IPS-18a (cell line): ENCODE data around the gene C20orf96.
A peak's percentile ranks its signal among the peaks of the same experiment; 100 is the strongest.
"Not testable (repeated sequence)": the region's sequence is repeated elsewhere in the genome, so short reads cannot be mapped to it uniquely, and the experiment has no call there.

Experiments used
- H3K27ac ChIP-seq: one replicate; pipeline ENCODE4 v1.5.1; 2013; ENCODE audit warnings: low read length
- H3K27me3 ChIP-seq: one replicate; pipeline ENCODE4 v1.6.1; 2013; ENCODE audit warnings: mild to moderate bottlenecking, low read length; ENCODE audit not compliant: control insufficient read depth, insufficient read depth
- H3K36me3 ChIP-seq: one replicate; pipeline ENCODE4 v1.6.1; 2013; ENCODE audit warnings: low read depth, low read length; ENCODE audit not compliant: control insufficient read depth
- H3K4me1 ChIP-seq: one replicate; pipeline ENCODE4 v1.6.1; 2013; ENCODE audit warnings: low read depth, low read length; ENCODE audit not compliant: control insufficient read depth
- H3K4me3 ChIP-seq: one replicate; pipeline ENCODE4 v1.5.1; 2013; ENCODE audit warnings: low read length
- H3K9ac ChIP-seq: one replicate; pipeline ENCODE4 v1.6.1; 2013; ENCODE audit warnings: mild to moderate bottlenecking, low read length, moderate library complexity
- H3K9me3 ChIP-seq: one replicate; pipeline ENCODE4 v1.6.1; 2013; ENCODE audit warnings: low read depth, low read length; ENCODE audit not compliant: control insufficient read depth

Gene C20orf96

GRCh38 chr20:290084-290831 lies at the start of gene C20orf96:
C20orf96 (minus strand) TSS chr20:290750; CDS start chr20:290610, 140 bp downstream.
- H3K9ac ChIP-seq = peak within 1 kb of the TSS; percentile 87
- no peaks in the 10 kb centered on the region for H3K9me3 ChIP-seq
- peaks cover 10% of the 10 kb centered on the region for H3K4me1 ChIP-seq
- peak within 1 kb of the TSS; percentile 96 for H3K4me3 ChIP-seq
- peaks cover 18% of the 10 kb centered on the region for H3K27me3 ChIP-seq
- H3K27ac ChIP-seq = peak within 1 kb of the TSS; percentile 59
- H3K36me3 ChIP-seq = no peaks in the 10 kb centered on the region

- H3K9ac ChIP-seq, H3K27ac ChIP-seq, H3K4me1 ChIP-seq, H3K9me3 ChIP-seq, H3K4me3 ChIP-seq, H3K36me3 ChIP-seq, H3K27me3 ChIP-seq: not testable (repeated sequence)
These were observed 45.5 kb upstream of the C20orf96 start for GRCh38 chr20:336040-336439.

DNA sequence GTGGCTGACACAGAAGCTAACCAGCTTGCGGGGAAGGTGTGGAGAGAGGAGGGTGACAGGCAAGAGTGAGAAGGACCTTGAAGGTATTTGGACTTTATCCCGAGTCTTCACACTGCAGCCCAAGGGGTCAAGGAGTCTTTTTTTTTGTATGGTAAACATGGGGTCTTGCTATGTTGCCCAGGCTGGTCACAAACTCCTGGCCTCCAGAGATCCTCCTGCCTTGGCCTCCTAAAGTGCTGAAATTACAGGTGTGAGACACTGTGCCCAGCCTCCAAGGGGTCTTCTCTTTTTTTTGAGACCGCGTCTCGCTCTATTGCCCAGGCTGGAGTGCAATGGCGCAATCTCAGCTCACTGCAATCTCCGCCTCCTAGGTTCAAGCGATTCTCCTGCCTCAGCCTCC lies 44.0 kb upstream of the C20orf96 start:
- Histone ChIP-seq H3K27me3 (no peaks in the 10 kb centered on the region), H3K9me3 (no peaks in the 10 kb centered on the region), H3K36me3 (no peaks in the 10 kb centered on the region), H3K9ac (no peak overlapping the region), H3K27ac (no peak overlapping the region), H3K4me1 (peaks cover 9% of the 10 kb centered on the region), H3K4me3 (no peak overlapping the region)

DNA sequence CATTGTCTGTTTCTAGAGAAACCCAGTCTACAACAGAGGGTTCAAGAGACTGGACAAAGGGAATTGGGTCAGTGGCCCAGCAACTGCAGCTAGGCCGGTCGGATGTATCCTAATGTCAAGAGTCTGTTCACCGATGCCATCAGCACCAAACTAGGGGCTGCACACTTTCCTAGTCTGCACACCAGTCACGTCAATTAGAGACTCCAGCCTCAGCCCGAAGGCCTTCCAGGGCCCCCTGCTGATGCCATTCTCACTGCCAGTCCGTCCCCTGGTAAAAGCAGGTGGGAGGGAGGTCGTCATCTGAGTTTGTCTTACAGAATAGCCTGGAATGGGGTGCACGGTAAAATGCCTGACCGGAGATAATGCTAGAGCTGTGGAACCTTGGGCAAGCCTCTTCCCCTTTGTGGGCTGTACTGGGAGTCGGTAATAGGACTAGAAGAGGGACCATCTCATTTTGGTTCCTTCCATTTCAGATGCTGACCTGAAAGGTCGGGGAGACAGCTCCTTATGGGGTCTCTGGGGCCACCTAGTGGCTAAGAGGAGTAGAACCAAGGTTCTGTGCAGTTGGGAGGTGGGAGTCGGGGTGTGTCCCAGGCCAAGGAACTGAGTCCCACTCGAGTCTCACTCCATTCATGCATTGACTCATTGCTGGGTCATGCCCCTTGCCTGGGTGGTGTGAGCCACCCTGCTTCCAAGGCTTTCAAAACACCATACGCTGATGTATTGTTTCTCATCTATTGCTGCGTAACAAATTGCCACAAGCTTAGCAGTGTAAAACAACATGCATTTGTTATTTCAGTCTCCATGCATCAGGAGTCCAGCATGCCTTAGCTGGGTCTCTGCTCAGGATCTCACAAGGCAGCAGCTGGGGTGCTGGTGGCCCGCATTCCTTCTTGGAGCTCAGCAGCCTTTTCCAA lies 39.9 kb upstream of the C20orf96 start:
- Histone ChIP-seq H3K4me1 (peaks cover 23% of the 10 kb centered on the region), H3K36me3 (no peaks in the 10 kb centered on the region), H3K4me3 (peak overlapping the region; percentile 0), H3K9me3 (no peaks in the 10 kb centered on the region), H3K27me3 (no peaks in the 10 kb centered on the region), H3K9ac (no peak overlapping the region), H3K27ac (no peak overlapping the region)

DNA sequence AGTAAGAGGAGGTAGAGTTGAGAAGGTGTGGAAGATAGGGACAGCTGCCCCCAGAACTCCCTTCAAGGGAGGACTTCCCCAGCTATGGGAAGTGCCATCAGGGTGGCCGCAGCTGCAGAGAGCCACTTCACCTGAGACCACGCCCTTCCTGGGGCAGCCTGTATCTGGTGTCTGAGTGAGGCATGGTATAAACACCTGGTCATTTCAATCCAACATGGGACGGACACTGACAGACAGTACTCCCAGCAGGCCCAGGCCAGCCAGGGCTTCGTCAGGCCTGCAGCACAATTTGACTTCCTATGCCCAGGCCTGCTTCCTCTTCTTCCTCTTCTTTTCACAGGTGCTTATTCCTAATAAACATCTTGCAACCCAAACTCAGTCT lies 39.3 kb upstream of the C20orf96 start:
- Histone ChIP-seq H3K36me3 (no peaks in the 10 kb centered on the region), H3K4me1 (peaks cover 23% of the 10 kb centered on the region), H3K4me3 (peak overlapping the region; percentile 0), H3K27ac (no peak overlapping the region), H3K27me3 (no peaks in the 10 kb centered on the region), H3K9ac (no peak overlapping the region), H3K9me3 (no peaks in the 10 kb centered on the region)

DNA sequence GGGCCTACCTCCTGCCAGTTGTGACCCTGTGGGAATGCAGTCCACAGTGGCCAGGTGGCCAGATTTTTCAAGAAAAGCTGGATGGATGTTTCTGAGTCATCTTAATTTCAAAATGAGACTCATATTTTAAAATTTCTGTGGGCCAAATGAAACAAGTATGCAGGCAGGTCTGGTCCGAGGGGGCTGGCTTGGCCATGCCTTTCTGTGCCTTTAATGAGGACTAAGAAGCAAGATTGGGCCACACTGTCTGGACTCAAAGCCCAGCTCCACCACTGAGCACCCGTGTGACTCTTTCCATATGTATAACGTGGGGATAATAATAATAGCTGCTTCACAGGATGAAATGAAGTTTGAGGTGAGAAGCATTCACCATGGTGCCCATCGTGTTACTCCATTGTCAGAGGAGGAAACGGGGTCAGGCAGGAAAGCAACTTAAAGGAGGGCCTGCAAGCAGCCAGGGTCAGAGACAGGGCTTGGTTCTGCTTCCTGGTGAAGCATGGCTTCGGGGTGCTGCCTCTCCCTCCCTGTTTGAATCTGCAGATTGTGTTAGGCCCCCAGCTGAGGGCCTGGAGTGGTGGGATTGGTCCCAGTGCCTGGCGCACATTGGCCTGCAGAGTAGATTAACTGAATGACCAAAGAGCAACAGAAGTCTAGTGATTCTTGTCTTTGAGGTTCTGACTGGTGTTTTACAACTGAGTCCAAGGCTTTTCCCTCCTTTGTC lies 38.6 kb upstream of the C20orf96 start:
- no peaks in the 10 kb centered on the region for H3K27me3 ChIP-seq
- no peak overlapping the region for H3K27ac ChIP-seq
- H3K4me3 ChIP-seq = peak overlapping the region; percentile 19
- H3K4me1 ChIP-seq = peaks cover 23% of the 10 kb centered on the region
- no peak overlapping the region for H3K9ac ChIP-seq
- no peaks in the 10 kb centered on the region for H3K9me3 ChIP-seq
- no peaks in the 10 kb centered on the region for H3K36me3 ChIP-seq

GRCh38 chr20:328027-328974 lies 37.8 kb upstream of the C20orf96 start:
- no peaks in the 10 kb centered on the region for H3K9me3 ChIP-seq
- H3K4me3 ChIP-seq = peak overlapping the region; percentile 92
- peaks cover 25% of the 10 kb centered on the region for H3K4me1 ChIP-seq
- peak overlapping the region; percentile 62 for H3K9ac ChIP-seq
- H3K27ac ChIP-seq = no peak overlapping the region
- H3K27me3 ChIP-seq = no peaks in the 10 kb centered on the region
- no peaks in the 10 kb centered on the region for H3K36me3 ChIP-seq

DNA sequence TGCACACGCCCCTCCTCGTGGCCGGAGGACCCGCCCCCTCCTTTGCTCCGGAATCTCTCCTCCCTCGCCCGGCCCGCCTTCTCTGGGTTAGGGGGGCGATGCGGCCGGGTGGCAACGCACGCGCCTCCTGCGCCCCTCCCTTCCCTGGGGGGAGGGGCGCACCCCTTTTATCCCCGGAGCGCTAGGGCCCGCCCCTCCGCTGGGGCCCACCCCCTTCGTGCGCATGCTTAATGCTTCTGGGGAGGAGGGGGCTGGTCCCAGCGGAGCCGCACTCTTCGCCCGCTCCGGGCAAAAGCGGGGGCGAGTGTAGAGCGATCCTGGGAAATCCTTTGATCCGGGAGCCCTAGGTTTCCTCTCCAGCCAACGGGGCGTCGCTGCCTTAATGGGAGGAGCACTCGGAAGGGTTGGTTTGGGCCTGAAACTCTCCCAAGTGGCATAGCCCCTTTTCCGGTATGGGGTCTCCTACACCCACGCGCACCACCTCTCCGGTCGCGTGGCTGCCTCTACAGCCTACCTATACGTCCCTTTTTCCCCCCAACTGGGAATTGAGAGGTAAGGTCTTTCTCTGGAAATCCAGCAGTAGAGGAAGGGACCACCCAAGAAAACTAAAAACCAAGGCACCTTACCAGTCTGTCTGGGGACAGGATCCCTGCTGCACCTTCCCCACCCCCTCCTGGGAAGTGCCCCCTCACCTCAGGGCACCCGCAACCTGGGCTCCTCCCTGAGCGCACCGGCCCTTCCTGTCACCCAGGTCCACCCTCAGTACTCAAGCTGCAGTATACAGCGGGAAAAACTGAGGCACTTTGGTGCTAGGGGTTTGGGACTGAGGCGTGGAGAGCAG lies 36.9 kb upstream of the C20orf96 start:
- peak overlapping the region; percentile 92 for H3K4me3 ChIP-seq
- H3K4me1 ChIP-seq = peaks cover 32% of the 10 kb centered on the region
- H3K9me3 ChIP-seq = no peaks in the 10 kb centered on the region
- H3K9ac ChIP-seq = peak overlapping the region; percentile 62
- H3K27ac ChIP-seq = no peak overlapping the region
- no peaks in the 10 kb centered on the region for H3K36me3 ChIP-seq
- no peaks in the 10 kb centered on the region for H3K27me3 ChIP-seq

- Histone ChIP-seq H3K9me3 (no peaks in the 10 kb centered on the region), H3K4me3 (peak overlapping the region; percentile 92), H3K4me1 (peaks cover 36% of the 10 kb centered on the region), H3K9ac (peak overlapping the region; percentile 85), H3K36me3 (no peaks in the 10 kb centered on the region), H3K27ac (peak overlapping the region; percentile 30), H3K27me3 (no peaks in the 10 kb centered on the region)
These were observed 36.2 kb upstream of the C20orf96 start for GRCh38 chr20:326645-327185.
